GM18861 (cell line): ENCODE data around the gene FXR2.
"Not testable (repeated sequence)": the region's sequence is repeated elsewhere in the genome, so short reads cannot be mapped to it uniquely, and the experiment has no call there.

ENCODE experiments used
- ATAC-seq: cut with Tn5 transposase; IDR thresholded peaks from one replicate; pipeline ENCODE4 v1.9.1; 2021; ENCODE audit not compliant: unreplicated experiment

Gene FXR2

GRCh38 chr17:7629939-7630571 lies 15.4 kb upstream of the FXR2 start, which contains the start of gene SHBG:
Gene SHBG, plus strand, starts transcription at chr17:7630135. Its CDS starts 38 bp downstream, at chr17:7630173.
- no peak for ATAC-seq

- peak; percentile 75 for ATAC-seq
Measured at GRCh38 chr17:7627250-7628121, 12.8 kb upstream of the FXR2 start, which contains the start of gene SAT2. Gene SAT2, minus strand, starts transcription at chr17:7627821. Its CDS starts 186 bp downstream, at chr17:7627635.

GRCh38 chr17:7626956-7627249 lies 12.2 kb upstream of the FXR2 start:
- no peak for ATAC-seq

GRCh38 chr17:7626307-7626706 lies 11.6 kb upstream of the FXR2 start:
- ATAC-seq = no peak

GRCh38 chr17:7625749-7626148 lies 11.1 kb upstream of the FXR2 start:
- not testable (repeated sequence) for ATAC-seq

- no peak for ATAC-seq
Measured at GRCh38 chr17:7623661-7624060, 9.0 kb upstream of the FXR2 start.

- no peak for ATAC-seq
Measured at GRCh38 chr17:7620835-7621234, 6.1 kb upstream of the FXR2 start.

- no peak for ATAC-seq
Measured at GRCh38 chr17:7618608-7619007, 3.9 kb upstream of the FXR2 start.

- ATAC-seq = no peak
Measured at GRCh38 chr17:7615265-7615747, 609 bp upstream of the FXR2 start.

- ATAC-seq = no peak
Measured at GRCh38 chr17:7613769-7614424, 800 bp downstream of the FXR2 start.

- no peak for ATAC-seq
Measured at GRCh38 chr17:7612294-7612640, 2.4 kb downstream of the FXR2 start.

GRCh38 chr17:7611635-7612293 lies 2.9 kb downstream of the FXR2 start:
- ATAC-seq = no peak

GRCh38 chr17:7610641-7611040 lies 4.1 kb downstream of the FXR2 start:
- ATAC-seq = no peak

GRCh38 chr17:7606280-7606679 lies 8.4 kb downstream of the FXR2 start:
- no peak for ATAC-seq

GRCh38 chr17:7597561-7597960 lies 17.1 kb downstream of the FXR2 start:
- not testable (repeated sequence) for ATAC-seq

GRCh38 chr17:7593296-7593695 lies 21.4 kb downstream of the FXR2 start:
- ATAC-seq = no peak

GRCh38 chr17:7592422-7593021 lies 22.2 kb downstream of the FXR2 start:
- no peak for ATAC-seq

- no peak for ATAC-seq
Measured at GRCh38 chr17:7591596-7591995, 23.1 kb downstream of the FXR2 start.

- no peak for ATAC-seq
Measured at GRCh38 chr17:7590743-7591142, 24.0 kb downstream of the FXR2 start.

- ATAC-seq = no peak
Measured at GRCh38 chr17:7589891-7590691, 24.6 kb downstream of the FXR2 start, which contains the start of gene SOX15. Gene SOX15, minus strand, starts transcription at chr17:7590094. Its CDS starts 418 bp downstream, at chr17:7589676.
